GM19468 (cell line): Measurements from ENCODE around the gene WNT1.

ENCODE experiments used
- ATAC-seq: cut with Tn5 transposase; IDR thresholded peaks from one replicate; pipeline ENCODE4 v1.9.1; 2021; ENCODE audit warnings: mild to moderate bottlenecking, moderate library complexity, moderate number of reproducible peaks; ENCODE audit not compliant: unreplicated experiment; ENCODE audit errors: extremely low read depth

WNT1 gene

GRCh38 chr12:49025463-49025862 lies 47.3 kb downstream of the WNT1 start:
- ATAC-seq = no peak

GRCh38 chr12:49026101-49026500 lies 48.0 kb downstream of the WNT1 start:
- no peak for ATAC-seq

- ATAC-seq = no peak
These were observed 48.8 kb downstream of the WNT1 start for GRCh38 chr12:49026678-49027480.

DNA sequence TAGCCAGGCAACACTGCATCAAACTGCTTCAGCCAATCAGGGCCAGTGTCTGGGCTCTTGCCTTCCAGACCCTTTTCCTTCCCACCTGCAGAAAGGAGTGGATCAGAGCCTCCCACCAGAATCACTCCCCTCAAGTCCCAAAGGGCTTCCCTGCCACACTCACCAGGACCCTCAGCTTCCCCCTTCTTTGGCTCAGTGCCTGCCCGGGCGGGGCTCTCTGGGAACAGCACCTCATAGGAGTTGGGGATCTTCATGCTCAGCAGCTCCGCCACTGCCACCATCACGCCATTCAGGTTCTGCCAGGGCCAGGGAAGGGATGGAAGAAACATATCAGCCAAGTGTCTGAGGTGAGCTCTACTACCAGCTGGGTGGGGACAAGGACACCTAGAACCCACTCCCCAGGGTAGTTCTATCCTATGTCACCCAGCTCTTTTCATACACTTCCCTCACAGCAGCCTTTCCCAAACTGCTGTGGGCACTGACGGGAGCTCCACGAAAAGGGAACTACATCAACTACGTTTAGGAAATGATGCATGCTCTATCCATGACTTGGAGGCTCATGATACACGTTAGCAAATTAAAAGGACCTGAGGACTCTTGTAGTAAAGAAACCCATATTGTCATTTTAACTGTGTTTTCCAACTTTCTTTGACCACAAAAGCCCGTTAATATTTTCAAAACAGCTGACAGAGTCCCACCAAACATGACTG lies 49.9 kb downstream of the WNT1 start:
- no peak for ATAC-seq

DNA sequence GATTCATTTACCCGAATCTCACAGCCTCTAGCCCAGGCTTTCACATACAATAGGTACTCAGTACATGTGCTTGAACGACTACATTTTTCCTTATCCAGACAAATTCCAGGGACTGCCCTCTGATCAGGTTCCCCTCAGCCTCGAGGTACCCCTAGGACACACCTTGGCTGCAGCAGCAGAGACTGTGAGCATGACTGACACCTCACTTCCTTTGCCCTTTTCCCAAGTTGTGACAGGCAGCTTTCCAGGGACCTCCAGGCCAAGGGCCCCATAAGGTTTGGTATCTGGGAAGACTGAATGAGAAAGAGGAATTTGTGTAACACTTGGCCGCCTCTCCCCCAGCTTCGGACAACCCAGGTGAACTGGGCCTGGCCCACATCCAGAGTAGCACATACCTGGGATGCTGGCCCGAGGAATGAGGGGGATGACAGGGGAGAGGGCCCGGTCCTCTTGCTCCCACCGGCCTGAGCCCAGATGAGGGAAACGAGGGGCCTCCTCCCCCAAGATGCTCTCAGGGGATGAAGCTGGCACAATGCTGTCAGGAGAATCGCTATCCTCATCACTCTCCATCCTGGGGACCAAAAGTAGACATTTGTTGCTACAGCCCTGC lies 50.6 kb downstream of the WNT1 start:
- no peak for ATAC-seq

- no peak for ATAC-seq
These were observed 52.0 kb downstream of the WNT1 start for GRCh38 chr12:49030119-49030518.

DNA sequence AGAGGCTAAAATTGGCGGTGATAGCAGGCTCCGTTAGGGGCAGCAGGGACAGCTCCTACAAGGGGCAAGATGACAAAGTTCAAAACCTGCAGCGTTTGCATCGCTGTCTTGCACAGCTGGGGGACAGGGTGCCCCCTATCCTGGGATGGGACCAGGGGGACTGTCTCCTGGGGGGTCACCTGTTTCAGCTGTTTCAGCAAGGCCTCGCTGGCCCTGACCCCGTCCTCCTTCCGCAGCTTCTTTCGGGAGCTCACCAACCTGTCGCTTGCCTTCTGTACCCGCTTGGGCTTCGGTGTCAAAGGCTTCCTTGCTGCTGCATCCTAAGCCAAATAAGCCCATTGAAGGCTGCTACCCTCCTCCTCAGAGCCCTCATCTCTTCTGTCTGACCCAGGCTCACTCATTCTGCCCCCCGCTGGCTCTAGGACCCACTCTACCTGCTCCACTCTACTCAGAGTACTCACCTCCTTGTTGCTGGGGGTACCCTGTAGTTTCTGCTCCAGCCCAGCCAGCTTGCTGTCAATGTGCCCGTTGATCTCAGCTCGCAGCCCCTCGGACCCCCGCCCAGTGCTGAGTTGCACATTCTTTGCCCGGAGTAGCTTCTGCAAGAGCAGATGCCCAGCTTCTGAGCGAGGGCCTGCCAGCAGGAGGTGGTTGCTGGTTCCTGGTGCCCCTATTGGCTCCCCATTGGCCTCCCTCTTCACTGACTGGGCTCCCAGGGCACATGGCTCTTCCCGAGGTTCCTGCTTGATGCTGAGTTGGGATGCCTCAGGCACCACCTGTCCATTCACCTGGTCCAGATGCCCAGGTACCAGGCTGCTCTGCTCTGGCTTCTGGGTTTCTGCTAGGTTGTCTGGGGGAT lies 52.8 kb downstream of the WNT1 start:
- no peak for ATAC-seq

DNA sequence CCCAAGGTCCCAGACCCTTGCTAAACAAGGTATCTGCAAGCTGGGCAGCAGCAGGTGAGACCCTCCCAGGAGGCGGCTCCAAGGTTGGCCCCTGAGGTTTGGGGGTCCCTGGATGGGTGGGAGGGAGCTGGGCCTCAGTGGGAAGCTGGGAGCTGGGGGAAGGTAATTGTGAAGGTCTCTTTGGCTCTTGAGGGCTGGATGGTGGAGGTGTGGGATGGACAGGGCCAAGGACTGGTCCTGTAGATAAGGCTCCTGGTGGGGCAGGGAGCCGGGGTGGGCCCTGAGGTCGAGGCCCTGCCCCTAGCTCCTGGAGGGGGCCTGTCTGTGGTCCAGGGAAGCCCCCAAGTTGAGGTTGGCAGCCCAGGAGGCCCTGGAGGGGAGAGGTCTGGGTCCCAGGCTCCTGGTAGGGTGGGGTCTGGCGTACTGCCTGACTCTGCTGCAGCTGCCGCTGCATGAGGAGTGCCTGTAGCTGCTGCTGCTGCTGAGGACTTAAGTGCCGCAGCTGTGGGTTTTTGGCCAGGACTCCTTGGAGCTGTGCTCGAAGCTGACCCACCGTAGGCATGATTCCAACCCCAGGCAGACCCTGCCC lies 53.5 kb downstream of the WNT1 start:
- no peak for ATAC-seq
